Ramos (cell line): ENCODE results near the gene LSR.

Experiments used
- in situ Hi-C: fragments of 300-500 bp; cut with MboI; formaldehyde crosslinking; loops from one replicate; pipeline ENCODE4 v1.14.3; 2022; ENCODE audit warnings: low sequenced_read_pairs; ENCODE audit not compliant: unreplicated experiment

The LSR gene

DNA sequence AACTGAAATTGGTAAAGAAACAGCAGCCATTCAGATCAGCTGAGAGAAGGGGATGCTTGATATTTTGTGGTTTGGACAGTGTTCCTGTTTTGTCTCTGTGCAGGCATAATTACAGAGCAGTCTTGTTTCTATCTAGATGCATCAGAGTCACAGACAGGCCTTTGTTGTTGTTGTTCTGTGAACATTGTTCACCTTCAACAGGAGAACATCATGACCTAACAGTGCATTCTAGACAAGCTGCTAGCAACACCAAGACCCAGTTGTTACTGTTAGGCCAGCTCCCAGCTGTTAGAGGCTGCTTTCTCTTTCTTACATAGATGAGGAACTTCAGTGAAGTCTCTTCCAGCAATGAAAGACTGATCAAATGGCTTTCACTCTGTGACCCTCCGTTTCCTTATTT lies 8.5 kb upstream of the LSR start:
- in situ Hi-C loops, result no loop called here

DNA sequence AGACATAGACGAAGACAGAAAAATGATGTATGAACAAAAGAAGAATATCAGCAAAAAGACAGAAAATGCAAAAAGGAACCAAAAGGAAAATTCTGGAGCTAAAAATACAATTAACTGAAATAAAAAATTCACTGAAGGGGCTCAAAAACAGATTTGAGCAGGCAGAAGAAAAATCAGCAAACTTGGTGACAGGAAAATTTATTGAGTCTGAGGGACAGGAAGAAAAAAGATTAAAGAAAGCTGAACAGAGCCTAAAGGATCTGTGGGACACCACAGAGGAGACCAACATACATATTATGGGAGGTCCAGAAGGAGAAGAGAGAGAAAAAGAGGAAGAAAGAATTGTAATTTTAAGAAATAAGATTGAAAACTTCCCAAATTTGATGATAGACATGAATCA lies 7.4 kb upstream of the LSR start:
- in situ Hi-C loops, result no loop called here

DNA sequence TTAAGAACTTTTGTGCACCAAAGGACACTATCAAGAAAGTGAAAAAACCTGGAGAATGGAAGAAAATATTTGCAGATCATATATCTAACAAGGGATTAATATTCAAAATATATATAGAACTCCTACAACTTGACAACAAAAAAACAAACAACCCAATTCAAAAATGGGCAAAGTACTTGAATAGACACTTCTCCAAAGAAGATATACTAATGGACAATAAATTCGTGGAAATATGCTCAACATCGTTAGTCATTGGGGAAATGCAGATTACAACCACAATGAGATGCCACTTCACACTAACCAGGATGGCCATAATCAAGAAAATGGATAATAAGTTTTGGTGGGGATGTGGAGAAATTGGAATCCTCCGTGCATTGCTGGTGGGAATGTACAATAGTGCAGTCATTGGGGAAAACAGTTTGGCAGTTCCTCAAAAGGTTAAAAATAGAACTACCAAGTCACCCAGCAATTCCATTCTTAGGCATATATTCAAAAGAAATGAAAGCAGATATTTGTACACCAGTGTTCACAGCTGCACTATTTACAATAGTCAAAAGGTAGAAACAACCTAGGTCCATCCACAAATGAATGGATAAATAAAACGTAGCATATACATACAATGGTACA lies 2.2 kb upstream of the LSR start:
- in situ Hi-C loops, result no loop called here

DNA sequence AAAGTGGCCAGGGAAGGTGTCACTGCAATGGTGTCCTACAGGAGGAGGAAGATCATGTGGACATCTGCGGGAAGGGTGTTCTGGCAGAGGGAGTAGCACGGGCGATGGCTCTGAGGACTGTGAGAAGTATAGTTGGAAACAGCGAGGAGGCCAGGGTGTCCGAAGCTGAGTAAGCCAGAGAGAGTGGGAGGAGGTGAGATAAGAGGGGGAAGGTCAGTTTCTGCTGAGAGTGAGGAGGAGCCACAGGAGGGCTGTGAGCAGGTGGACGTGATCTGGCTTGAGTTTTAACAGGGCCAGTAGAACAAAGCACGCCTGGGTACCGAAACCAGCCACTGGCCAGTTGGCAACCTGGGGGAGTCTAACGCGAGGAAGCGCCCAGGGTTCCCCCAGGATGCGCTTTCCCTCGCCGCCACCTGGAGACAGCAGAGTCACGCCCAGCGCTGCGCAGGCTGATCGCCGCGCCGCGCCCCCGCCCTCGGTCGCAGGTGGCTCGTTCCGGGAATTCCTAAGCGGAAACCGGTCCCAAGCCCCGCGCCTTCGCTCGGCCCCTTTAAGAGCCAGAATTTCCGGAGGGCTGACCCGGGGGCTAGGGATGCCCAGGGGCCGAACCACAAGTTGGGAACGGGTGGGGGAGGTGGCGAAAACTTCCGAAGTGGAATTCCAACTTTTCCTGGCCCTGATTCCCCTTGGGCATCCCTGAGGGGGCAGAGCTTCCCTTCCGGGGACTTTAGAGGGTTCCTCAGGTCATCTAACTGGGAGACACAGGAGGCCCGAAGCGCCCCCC lies 1.1 kb upstream of the LSR start:
- in situ Hi-C loops, result no loop called here

DNA sequence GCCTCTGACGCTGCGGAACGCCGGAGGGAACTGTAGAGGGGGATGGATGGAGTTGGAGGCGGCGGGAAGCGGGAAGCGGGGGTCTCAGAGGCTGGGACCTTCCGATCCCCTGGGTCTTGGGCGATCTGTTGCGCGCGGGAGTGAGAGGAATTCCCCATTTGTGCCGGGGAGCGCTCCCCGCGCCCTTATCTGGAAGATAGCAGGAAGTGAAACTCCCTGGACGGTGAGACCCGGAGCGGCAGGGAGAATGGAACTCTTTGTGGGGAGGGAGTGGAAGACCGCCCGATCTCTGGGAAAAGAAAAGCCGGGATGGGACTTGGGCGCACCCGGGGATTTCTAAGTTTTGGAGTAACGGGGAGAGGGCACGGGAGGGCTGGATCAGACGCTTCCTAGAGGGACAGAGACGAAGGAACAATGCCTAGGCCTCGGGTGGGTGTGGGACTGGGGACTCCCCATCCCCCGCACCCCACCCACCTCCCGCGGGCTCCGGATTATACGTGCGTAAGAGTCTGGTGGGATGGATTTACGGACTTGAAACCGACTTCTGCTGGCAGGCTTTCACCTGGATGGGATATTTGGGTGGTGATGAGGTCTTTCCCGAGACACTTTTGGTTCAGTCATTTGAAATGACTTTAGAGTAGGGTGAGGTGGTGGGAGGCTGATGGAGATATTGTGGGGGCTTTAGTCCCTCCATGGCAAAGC lies 495 bp downstream of the LSR start:
- in situ Hi-C loops, result no loop called here

DNA sequence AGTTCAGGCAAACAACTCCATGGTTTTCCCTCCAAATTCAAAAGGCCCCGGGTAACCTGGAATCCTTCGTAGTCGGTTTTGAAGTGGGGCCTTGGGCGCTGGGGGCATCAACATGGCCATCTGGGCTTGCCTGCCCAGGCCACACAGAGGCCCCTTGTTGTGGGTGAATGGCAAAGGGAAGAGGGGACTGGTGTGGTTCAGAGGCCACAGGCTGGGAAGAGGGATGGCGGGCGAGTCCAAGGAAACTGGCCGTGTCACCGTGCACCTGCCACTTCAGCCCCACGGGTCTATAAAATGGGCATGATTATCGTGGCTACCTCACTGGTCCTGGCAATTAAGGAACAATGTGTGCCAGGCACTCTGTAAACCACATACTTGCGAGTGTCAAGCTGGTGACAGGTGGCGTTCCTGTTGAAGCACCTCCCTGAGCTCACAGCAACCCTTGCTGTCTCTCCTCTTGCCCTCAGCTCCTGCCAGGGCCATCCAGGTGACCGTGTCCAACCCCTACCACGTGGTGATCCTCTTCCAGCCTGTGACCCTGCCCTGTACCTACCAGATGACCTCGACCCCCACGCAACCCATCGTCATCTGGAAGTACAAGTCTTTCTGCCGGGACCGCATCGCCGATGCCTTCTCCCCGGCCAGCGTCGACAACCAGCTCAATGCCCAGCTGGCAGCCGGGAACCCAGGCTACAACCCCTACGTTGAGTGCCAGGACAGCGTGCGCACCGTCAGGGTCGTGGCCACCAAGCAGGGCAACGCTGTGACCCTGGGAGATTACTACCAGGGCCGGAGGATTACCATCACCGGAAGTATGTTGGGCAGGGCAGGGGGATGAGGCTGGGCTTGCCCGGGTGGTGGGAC lies 1.3 kb downstream of the LSR start:
- in situ Hi-C loops, result no loop called here

DNA sequence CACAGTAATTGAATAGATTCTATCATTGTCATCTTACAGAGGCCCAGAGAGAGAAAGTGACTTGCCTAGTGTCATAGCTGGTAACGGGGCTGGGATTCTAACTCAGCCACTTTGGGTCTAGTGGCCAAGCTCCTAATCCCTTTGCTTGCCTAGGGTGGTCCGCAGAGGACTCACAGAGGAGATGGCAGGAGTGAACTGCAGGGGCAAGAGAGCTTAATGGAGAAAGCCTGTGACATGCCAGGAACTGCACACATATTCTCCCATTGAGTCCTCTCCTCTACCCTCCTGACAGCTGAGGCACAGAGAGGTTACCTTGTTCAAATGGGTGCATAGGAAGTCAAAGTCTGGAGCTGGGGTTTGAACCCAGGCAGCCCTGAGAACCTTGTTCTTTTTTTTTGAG lies 2.7 kb downstream of the LSR start:
- in situ Hi-C loops, result no loop called here

DNA sequence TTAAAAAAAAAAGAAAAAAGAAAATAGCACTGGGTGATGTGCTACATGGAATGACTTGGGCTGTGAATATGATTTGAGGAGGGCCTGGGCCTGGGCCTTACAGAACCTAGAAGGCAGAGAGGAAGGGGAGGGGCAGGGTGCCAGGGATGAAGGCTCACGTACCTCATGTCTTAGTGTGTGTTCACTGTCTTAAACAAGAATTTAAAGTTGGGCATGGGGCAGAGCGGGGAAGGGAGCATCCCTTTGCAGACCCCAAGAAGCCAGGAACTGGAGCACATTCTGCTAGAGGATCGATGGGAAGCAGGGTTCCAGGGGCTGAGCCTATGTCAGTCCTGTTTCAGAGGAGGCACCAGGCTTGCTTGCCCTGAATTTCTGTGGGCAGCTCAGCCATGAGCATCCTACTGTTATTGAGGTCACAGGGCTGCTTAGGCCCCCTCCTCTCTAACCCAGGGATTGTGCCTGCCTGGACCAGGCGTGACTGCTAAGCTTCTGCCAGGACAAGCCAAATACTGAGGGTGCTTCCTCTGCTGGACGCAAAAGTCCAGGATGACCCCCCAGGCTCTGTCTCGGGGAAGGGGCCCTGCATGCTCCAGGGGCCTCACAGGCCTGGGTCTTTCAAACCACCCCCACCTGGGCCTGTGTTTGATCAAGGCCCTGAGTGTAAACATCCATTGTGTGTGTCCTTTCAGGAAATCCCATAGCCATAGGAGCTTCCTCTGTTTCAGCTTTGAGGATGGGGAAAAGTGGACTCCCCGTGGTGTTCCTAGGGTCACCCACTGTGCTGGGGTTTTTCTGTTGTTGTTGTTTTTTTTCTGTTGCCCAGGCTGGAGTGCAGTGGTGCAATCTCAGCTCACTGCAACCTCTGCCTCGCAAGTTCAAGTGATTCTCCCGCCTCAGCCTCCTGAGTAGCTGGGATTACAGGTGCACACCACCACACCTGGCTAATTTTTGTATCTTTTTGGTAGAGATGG lies 4.8 kb downstream of the LSR start:
- in situ Hi-C loops, result no loop called here

DNA sequence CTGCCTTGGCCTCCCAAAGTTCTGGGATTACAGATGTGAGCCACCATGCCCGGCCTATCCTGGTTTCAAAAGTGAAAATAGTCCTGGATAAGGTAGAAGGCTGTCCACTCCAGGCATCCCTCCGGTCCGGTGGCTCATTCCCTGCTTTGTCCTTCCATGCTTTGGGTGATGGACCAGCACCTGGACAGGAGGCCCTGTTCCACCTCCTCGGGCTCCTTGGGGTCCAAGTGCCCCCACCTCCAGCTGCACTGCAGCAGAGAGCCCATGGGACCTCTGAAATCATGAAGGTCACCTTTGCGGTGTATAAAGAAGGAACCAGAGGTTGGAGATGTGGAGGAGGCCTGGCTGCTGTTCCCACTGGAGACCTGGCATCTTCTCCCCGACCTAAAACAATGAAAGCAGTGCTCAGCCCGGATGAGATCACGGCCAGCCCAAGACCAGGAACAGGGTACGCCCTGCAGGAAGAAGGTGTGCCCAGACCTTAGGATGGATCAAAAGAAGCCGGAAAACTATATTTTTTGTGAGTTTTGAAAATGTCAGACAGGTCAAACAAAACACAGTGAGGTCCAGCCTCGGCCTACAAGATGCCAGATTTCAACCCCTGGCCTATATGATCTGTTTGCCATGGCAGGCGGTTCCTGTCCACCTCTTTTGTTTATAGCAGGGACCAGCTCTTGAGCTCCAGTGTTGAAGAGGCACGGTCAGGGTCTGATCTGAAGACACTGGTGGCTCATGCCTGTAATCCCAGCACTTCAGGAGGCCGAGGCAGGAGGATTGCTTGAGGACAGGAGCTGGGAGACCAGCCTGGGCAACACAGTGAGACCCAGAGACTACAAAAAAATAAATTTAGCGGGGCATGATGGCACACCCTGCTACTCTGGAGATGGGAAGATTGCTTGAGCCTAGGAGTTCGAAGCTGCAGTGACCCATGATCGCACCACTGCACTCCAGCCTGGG lies 5.8 kb downstream of the LSR start:
- in situ Hi-C loops, result no loop called here

DNA sequence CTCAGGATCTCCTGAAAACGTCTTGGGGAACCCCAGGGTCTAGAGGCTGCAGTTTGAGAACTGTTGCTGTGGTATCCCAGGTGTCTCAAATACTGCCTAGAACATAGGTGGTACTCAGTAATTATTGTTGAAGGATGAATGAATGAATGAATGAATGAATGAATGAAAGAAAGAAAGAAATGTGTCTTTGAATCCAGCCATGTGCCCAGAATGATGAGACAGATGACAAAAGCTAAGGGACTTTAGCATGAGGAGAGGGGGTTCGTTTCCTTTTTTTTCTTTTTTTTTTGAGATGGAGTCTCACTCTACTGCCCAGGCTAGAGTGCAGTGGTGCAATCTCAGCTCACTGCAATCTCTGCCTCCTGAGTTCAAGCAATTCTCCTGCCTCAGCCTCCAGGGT lies 7.8 kb downstream of the LSR start:
- in situ Hi-C loops, result no loop called here

DNA sequence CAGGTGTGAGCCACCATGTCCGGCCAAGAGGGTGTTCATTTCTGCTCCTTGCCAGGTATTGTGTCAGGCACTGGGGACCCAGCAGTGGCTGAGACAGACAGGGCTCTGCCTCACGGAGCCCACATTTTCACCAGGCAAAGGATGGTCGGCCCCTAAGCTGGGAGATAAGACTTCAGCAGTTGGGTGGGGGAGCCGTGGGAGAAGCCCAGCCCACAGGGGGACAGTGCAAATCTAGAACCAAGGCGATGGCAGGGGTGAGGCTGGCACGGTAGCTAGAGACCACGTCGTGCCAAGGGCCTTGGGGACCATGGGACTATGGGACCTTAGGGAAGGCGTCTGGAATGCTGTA lies 8.3 kb downstream of the LSR start:
- in situ Hi-C loops, result no loop called here

DNA sequence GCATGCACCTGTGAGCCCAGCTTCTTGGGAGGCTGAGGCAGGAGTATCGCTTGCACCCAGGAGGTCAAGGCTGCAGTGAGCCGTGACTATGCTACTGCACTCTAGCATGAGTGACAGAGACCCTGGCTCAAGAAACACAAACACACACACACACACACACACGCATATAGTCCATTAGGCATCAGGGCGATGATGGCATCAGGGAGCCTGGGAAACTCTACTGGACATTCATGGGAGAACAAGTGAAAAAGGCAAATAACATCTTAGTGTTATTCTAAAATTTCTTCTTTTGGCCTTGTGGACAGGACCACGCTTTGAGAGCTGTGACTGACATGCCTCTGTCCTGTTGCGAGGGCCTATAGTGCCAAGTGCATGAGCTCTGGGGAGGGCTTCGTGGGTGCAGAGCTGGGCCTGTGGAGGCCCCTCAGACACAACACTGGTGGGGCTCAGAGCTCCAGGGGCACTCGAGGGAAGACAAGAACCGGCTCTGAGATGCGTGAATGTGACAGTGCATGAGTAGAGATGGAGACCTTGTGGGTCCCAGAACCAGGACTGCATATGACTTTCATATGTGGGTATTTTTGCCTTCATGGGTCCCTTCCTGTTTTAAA lies 12.0 kb downstream of the LSR start:
- in situ Hi-C loops, result no loop called here

DNA sequence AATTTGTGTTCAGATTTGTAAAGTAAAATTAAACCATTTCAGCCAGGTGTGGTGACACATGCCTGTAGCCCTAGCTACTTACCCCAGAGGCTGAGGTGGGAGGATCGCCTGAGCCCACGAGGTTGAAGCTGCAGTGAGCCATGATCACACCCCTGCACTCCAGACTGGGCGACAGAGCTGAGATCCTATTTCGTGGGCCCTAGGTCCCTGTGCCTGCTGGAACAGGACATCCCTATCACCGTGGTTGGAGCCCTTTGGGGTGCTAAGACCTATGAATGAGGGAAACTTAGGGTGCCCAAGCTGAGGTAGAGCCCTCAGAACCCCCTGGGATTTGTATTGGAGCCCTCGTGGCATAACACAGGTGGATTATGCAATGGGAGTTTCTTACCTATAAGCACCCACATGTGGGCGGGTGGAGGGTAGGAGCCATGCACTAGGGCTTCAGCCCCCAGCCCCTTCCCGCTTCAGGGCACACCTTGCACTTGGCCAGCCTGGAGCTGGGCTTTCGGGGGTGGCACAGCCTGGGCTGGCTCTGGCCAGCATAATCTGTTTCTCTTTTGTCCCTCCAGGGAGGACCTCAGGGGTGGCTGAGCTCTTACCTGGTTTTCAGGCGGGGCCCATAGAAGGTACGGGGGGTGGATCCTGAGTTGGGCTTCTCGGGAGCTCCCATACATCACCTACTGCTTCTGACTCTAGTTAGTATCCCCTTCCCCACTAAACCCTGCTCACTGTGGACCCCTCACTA lies 12.7 kb downstream of the LSR start:
- in situ Hi-C loops, result no loop called here

DNA sequence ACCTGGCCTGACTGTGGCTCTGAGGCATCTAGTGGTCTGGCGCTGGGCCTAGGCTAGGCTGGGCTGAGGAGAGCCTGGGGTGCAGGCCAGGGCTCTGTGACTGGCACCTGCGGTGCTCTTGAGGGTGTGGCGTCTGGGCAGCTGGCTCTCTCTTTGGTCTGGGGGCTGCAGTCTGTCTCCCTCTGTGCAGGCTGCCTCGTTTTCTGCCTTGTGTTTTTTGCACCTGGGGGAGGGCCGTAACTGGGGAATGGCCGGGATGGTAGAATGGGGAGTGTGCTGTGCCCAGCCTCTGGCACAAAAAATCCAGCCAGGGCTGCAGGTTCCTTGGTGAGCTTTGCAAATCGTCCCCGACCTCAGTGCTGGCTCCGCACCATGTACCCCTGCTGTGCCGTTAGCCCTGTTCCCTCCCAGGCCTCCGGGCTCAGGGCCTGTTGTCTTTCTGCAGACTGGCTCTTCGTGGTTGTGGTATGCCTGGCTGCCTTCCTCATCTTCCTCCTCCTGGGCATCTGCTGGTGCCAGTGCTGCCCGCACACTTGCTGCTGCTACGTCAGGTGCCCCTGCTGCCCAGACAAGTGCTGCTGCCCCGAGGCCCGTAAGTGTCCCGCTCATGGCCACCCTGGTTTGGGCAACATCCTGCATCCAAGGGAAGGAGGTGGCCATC lies 13.4 kb downstream of the LSR start:
- in situ Hi-C loops, result no loop called here

DNA sequence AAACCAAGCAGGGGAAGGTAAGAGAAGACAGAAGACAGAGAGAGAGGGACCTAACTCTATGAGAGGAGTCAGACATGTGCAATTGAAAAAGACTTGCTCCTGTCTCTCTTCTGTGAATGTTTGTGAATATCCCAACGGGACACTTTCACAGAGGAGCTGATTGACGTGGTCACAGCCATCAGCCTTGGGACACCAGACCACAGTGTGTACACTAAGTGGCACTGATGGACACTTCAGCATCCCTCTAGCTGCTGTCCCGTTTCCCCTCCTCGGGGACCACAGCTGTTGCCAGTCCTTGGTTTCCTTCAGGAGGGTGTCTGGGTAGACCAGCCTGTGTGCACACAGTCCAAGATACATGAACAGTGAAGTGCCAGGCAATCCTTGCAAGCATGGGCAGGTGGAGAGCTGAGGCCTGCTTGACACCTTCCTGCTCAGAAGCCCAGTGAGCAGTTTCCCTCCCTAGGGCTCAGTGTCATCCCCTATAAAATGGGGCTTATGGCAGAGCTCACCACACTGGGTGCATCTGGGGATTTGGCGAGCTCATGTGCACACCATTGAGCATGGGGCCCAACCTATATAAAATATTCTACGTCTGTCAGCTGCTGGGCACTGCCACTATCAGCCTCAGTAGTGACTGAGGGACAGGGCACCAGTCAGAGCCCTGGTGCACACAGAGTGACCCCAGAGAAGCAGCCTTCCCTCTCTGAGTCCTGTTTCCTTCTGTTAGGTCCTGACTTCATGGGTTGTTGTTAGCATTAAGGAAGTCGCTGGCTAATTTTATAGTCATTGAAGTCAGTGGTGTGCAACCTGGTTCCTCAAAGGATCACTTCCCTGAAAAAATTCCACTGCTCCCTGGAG lies 15.7 kb downstream of the LSR start:
- in situ Hi-C loops, result no loop called here
